Ramos (cell line): Measurements from ENCODE around the gene PROX1.

ENCODE experiments used
- in situ Hi-C: fragments of 300-500 bp; cut with MboI; formaldehyde crosslinking; loops from one replicate; pipeline ENCODE4 v1.14.3; 2022; ENCODE audit warnings: low sequenced_read_pairs; ENCODE audit not compliant: unreplicated experiment

Gene PROX1

DNA sequence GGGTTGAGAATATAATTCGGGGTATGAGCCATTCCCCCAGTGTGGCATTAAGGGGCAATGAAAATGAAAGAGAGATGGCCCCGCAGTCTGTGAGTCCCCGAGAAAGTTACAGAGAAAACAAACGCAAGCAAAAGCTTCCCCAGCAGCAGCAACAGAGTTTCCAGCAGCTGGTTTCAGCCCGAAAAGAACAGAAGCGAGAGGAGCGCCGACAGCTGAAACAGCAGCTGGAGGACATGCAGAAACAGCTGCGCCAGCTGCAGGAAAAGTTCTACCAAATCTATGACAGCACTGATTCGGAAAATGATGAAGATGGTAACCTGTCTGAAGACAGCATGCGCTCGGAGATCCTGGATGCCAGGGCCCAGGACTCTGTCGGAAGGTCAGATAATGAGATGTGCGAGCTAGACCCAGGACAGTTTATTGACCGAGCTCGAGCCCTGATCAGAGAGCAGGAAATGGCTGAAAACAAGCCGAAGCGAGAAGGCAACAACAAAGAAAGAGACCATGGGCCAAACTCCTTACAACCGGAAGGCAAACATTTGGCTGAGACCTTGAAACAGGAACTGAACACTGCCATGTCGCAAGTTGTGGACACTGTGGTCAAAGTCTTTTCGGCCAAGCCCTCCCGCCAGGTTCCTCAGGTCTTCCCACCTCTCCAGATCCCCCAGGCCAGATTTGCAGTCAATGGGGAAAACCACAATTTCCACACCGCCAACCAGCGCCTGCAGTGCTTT is 9.4 kb downstream of the PROX1 start:
- in situ Hi-C loops: no loop called here

DNA sequence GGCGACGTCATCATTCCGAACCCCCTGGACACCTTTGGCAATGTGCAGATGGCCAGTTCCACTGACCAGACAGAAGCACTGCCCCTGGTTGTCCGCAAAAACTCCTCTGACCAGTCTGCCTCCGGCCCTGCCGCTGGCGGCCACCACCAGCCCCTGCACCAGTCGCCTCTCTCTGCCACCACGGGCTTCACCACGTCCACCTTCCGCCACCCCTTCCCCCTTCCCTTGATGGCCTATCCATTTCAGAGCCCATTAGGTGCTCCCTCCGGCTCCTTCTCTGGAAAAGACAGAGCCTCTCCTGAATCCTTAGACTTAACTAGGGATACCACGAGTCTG is 10.0 kb downstream of the PROX1 start:
- in situ Hi-C loops: no loop called here

DNA sequence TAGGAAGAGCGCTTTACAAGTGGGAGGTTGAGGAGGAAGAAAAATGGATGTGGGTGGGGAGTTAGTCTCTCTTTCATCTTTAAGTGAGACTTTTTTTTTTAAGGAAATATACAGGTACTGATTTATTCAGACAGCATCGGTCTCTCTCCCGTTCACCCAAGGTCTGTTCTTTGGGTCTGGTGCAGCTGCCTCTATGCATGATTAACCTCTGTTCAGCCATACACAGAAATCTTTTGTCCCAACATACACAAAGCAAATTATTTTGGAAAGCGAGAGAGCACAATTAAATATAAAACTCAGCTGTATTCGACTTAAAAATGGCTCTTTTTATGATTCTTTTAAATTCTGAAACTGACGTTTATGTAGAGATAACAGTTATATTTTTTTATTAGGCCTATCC is 11.0 kb downstream of the PROX1 start:
- in situ Hi-C loops: no loop called here

DNA sequence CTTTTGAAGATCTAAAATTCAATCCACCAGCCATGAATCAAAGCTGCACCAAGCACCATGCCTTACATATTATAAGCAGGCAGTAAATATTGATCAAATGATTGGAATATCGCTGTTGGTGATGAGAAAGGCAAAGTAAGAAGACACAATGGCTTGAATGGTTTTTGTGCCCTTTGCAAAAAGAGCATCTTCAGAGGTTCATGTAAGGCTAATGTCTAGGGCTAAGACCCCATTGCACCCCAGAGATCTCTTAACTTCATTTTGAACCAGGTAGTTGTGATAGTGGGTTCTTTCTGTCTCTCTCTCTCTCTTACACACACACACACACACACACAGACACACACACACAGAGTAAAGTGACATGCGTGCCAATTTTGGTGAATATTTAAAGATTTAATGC is 12.0 kb downstream of the PROX1 start:
- in situ Hi-C loops: no loop called here

DNA sequence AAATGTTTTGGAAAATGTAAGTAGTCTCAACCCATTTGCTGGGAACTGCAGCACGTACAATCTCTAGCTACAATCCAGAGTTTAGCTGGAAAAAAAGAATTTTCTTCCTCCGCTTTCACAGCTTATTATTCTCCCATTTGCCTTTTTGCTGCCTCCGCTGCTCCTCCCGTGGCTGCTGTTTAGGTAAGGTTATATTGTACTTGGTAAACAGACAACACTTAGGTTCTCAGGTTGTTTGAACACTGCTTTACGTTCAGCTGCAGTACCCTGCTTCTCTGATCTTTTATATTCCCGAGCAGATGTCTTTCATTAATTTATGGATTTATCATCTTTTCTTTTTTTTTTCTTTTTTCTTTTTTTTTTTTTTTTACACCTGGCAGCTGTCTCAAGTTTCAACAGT is 14.3 kb downstream of the PROX1 start:
- in situ Hi-C loops: no loop called here

DNA sequence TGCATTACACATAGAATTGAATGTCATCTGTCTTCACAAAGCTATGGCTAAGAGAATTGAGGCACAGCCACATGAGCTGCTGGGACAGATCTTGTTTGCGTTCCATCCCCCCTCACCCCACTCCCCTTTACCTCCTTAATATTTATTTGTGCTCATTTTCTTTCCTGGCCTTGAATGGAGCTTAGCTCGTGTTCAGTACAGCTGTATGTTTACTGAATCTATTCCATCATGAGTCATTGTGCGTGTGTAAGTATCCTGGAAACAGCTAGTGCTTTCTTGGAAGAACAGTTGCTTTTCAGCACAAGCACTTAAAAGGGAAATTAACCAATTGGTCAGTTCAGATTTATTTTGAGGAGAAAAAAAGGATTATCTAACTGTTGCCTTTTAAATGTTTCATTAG is 14.7 kb downstream of the PROX1 start:
- in situ Hi-C loops: no loop called here

DNA sequence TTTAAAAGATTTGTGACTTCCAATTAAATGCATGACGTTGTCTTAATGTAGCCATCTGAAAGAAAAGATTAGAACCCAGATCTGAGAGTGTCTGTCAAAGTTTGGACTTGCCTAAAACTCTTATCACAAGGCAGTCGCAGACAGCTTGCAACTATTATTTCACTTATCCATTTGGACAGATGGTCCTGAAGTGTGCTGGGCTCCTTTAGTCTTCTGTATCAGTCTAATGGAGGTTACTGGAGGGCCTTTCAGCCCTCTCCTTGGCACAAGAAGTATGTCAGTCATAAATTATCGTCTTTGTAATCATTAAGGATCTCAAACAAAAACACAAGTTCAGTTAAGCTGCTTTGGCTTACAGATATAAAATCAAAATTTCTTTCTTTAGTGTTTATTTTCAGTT is 15.5 kb downstream of the PROX1 start:
- in situ Hi-C loops: no loop called here

DNA sequence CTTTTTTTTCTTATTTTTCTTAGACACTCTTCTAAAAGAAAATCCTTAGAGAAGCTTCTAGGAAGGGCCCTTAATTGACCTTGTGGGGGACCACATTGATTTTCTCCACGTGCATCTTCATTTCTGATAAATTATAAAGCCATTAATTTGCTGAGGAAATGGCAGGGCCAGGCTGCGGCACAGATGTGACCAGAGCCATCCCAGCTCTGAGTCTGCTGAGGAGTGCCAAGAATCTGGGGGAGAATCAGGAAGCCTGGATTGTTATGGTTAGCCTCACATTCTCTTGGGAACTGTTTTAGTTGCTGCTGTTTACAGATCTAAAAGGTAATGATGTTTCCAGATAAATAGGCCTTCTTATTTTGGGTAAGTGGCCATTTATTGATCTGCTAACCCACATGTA is 16.2 kb downstream of the PROX1 start:
- in situ Hi-C loops: no loop called here

DNA sequence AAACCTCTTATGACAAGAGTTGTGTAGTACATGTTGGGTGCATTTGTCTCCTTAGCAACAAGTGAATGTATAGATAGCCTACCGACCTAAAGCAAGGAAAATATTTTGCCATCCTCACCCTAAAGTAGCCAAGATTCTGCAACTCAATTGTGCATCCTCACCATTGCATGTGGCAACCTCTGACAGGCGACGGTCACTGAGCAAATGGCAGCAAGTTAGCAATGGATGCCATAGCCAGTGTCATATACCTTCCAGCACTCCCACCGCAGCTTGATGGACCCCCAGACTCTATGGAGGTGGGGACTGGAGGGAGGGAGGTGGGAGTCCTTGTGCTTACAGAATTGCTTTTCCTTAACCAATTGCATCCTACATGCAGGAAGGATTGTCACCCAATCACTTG is 17.0 kb downstream of the PROX1 start:
- in situ Hi-C loops: no loop called here

DNA sequence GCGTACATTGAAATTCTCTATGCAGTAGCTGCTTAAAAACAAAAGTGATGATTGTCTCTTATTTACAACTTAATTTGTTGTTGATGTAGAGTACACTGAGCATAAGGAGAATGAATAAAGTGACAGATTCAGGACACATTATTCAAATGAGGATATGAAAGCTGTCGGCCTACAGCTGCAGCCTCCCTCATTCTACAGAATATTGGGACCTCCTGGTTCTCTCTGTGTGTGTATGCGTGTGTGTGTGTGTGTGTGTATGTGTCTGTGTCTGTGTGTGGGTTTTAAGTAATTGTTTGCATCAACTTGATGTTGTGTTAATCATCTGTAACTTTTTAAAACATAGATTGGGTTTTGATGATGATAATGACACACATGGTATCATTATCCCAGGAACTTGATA is 17.9 kb downstream of the PROX1 start:
- in situ Hi-C loops: no loop called here

DNA sequence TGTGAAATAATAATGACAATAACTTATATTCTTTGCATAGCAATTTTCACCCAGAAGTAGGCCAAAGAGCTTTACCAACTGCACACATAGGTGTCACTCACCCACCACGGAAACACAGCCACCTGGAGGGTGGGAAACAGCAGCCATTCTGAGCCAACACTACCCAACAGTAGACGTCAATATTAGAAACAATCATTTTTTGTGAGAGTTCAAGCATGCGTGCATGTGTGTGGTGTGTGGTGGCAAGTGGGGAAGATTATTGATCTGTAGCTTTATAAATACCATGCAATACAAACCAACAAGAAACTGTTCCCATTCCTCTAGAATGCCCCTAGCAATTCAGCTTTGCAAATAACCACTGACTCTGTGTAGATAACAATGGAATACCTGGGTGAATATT is 19.1 kb downstream of the PROX1 start:
- in situ Hi-C loops: no loop called here

DNA sequence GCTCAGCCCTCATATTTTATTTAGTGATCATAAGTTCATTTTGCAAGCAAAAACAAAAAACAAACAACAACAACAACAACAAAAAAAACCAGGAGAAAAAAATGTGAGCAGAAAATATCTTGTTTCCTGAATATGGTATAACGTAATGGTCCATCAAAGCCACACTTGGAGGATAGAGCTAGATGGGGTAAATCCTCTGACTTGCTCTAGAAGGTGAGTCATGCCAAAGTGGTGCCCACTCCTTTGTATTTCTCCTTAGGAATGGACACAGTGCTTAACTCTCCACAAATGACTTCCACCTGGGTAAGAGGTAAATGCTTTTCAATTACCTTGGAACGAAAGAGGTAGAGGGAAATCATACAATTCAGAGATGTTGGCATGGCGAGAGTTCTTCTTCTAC is 20.6 kb downstream of the PROX1 start:
- in situ Hi-C loops: no loop called here

DNA sequence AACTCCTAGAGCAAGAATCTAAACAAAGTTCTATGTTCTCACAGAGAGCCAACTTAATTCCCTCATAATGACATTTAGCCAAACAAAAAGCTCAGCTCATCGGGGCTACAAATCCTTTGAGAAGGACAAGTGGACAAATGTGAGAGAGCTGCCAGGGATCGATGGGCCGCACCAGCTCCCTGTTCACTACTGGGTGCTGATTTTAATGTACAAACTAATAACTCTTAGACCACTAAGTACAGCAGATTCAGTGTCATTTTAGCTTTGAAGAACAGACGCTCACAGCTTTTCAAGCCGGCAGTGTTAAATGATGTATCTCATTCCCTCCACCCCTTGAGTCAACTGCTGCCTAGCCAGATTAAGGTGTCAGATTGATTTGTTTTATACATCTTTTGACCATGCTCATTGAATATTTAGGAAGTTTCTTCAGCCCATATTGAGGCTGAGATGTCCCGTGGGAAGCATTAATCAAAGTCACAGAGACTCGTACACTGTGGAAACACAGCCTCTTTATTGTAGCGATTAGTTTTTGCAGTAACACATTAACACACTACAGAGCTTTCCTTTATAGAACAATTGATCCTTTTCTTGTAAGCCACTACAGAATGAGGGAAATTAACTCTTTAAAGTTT is 21.1 kb downstream of the PROX1 start:
- in situ Hi-C loops: no loop called here

DNA sequence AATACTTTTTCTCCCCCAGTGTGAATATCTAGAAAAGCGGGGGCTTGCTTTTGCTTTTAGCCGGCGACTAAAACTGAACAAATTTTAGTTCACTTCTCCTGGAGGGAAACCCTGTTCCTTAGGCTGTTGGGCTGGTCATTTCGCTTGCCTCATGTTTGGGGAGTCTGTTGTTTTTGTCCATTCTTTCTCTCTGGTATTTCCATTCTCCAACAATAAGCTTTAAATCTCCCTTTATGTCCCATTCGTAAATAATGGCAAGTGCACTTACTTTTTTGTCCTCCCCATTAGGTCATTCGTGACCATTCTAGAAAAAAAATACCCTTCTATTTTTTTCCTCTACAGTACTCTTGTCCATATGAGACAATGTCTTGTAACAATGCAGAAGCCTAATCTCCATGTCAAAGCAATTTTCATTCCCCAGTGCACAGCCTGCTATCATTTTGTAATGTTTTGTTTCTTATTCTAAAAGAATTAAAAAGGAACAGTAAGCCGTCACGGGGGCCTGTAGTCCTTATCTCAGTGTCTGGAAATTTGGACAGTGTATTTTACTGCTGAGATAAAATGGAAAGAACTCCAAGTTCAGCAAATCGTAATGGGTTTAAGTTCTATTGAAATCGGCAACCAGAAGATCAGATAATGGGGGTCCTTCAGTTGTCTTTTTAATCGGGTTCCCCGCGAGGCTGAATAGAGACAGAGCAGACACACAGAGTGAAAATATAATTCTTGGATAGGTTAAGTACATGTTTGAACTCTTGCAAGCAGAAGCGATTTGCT is 21.8 kb downstream of the PROX1 start:
- in situ Hi-C loops: no loop called here

DNA sequence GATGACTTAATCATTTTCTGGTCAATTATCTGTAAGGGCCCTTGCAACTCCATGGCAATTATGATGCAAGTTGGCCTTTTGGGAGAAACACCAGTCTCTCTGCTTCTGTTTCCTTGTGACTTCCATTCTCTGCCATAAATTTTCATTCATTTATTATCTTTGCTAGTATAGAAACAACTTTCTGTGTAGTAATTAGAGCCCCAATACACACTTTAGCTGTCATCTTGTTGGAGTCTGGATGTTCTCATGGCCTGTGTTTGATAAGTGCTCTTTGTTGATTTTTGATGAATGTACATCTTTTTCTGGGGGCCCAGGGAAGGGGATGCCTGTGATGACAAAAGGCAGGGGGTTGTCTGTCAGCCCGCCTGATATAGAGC is 22.4 kb downstream of the PROX1 start:
- in situ Hi-C loops: no loop called here

DNA sequence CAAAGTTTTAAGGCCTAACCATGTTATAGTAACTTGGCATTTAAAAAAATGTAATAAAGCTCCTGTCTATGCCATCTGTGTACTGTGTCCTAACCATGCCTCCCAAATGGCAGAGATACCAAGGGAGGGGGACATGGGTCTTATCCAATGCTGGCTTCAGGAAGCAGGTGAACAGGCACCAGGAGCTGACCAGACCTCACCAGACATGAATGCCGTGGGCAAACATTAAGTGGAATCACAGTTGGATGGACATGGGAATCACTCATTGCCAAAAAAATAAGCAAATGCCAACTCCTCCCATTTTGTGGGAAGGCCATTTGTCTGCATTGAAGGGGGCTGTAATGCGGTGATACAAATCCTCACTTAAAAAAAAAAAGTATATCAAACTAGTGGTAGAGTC is 22.9 kb downstream of the PROX1 start:
- in situ Hi-C loops: no loop called here

DNA sequence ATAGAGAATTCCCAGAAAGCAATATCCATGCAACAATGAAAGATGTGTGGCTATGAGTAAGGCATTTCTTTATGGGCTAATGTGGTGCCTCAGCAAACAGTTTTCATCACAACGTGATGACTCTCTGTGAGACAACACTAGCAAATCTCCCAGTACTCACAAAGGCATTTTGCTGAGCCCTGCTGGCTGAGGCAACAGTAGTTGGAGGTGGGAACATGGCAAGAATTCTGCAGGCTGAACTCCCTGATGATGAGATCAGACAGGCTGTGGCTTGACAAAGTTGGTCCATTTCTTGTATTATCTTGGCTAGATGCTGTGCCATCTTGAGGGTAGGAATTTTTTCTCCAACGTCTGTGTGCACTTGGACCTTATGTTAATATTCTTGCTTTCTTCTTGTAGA is 24.6 kb downstream of the PROX1 start:
- in situ Hi-C loops: no loop called here

DNA sequence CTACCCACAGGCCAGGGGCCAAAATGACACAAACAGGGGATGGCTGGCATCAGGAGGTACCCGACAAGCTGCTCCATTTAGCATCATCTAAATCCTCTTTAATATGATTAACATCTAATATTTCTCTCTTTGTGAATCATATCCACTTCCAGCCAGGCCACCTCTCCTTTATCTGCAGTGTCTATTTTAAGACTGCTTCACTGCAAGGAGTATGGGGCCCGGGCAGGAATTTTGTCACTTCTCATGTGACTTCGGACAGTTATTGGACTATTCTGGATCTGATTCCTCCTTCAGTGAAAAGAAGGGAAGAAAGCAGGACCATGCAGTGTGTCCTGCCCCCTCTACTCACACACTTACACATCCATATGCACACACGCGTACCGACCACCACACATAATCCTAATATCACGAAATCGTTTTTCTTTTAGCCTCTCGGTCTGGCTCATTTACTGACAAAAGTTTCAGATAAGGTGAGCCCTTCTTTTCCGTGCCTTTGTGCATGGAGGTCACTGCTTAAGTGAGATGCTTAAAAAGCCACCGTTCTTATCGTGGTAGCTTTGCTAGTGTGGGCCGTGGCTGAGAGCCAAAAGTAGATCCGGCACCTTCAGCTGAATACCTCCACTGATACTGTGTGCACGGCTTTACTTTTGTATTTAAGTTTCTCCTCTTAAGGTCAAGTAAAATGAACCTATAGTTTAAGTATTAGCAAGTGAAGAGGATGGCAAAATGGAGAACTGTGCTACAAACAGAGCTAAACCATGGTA is 26.0 kb downstream of the PROX1 start:
- in situ Hi-C loops: no loop called here

DNA sequence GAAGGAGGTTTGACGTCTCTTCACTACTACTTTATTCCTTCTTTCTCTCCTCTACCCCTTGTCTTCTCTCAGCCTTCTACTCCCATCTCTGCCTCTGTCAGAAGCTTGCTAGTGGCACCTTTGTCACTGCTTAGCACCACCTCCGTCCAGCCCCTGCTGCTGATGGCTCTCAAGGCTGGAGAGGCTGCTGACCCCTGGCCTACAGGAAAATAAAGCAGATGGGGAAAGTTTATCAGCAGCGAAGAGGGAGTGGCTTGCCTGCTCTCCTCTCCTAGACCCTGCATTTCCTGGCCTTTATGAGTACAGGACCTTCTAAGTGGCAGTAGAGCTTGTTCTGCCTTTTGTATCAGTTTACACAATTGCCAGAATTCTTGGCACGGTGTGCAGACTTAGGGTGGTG is 27.0 kb downstream of the PROX1 start:
- in situ Hi-C loops: no loop called here

DNA sequence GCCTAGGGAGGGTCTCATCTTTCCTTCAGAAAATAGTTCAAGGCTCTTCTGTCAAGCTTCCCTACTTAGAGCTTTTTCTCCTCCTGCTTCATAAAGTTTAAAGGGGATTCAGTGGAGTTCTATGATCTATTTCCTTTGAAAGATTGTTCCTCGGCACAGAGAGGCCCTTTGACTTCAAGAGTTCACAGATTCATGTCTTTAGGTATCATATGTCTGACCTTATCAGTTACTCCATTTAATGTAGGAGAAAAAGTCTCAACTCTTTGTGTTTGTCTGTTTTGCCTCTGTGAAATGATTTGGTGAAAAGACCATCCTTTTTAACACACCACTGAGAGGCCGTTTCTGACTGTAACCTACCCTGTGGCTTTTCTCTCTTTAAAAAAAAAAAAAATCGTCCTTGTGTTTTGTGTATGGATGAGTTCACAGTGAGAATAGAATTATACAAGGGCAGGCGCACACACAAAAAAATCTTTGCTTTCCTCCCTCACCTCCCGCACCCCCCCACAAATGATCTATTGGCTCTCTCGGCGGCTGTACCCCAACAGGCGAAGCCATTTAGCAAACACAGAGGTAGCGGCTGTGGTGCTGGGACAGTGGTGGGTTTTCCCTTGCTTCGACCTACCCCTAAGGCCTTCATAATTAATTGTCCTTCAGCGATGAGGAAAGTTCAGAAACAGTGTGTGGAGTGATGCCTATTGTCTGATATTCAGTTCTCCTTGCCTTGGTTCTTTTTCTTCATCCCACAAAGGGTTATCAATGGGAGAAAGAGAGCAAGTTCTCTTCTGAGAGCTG is 29.6 kb downstream of the PROX1 start:
- in situ Hi-C loops: no loop called here
